Kidney (tissue), 14 donors: Measurements from ENCODE around the gene JARID2. TPM values are rescaled to one million over a fixed set of nuclear protein-coding genes. Genes with fewer than 3 reads are reported as not detected.

Experiments used
- DNase-seq, 5 donors: peaks; one replicate each; pipeline ENCODE4 v3.0.0-alpha.2; 2013 to 2020
- FAIRE-seq: peaks from 2 replicates; lab custom pipeline; 2012; peaks lifted over from hg19 to GRCh38; lab: Jason Lieb, UNC
- H3K27ac ChIP-seq, 2 donors: one replicate each; pipeline ENCODE4 v1.7.0; 2013; ENCODE audit warnings: low read depth in 2 of 2, low read length in 2 of 2, inconsistent platforms in 1 of 2
- H3K27me3 ChIP-seq: one replicate; pipeline ENCODE4 v1.7.1; 2013; ENCODE audit warnings: low read length, inconsistent platforms; ENCODE audit not compliant: control insufficient read depth, insufficient read depth
- H3K36me3 ChIP-seq, 3 donors: one replicate each; pipeline versions ENCODE4 v1.7.0 to v1.7.1; 2013; ENCODE audit warnings: low read length in 3 of 3, control low read depth in 1 of 3, inconsistent platforms in 1 of 3; ENCODE audit not compliant: insufficient read depth in 3 of 3, control insufficient read depth in 2 of 3
- H3K4me1 ChIP-seq, 3 donors: one replicate each; pipeline versions ENCODE4 v1.7.0 to v1.7.1; 2013; ENCODE audit warnings: low read length in 3 of 3, inconsistent platforms in 1 of 3, low read depth in 1 of 3; ENCODE audit not compliant: control insufficient read depth in 2 of 3, insufficient read depth in 2 of 3
- H3K4me3 ChIP-seq, 3 donors: one replicate each; pipeline versions ENCODE4 v1.7.0 to v1.8.1; 2013; ENCODE audit warnings: low read length in 3 of 3, control low read depth in 1 of 3, inconsistent platforms in 1 of 3
- H3K9ac ChIP-seq, 3 donors: one replicate each; pipeline versions ENCODE4 v1.7.0 to v1.7.1; 2013; ENCODE audit warnings: low read length in 3 of 3, control low read depth in 1 of 3, inconsistent platforms in 1 of 3
- H3K9me3 ChIP-seq, 3 donors: one replicate each; pipeline versions ENCODE4 v1.7.0 to v1.7.1; 2013; ENCODE audit warnings: low read length in 3 of 3, control low read depth in 1 of 3, inconsistent platforms in 1 of 3; ENCODE audit not compliant: control insufficient read depth in 2 of 3, insufficient read depth in 1 of 3
- intact Hi-C: fragments of 100-400 bp; cut with DNase I; formaldehyde crosslinking; loops from one replicate; pipeline ENCODE4 v1.11.1; 2022
- polyA plus RNA-seq: library from polyadenylated mRNA; stranded (reverse); fragments of 350-450 nt; fragmentation: Illumina TruSeq; extraction: RNeasy Lipid Tissue Mini Kit (QIAGEN cat#74804); gene quantifications from one replicate; pipeline ENCODE4 v1.2.3, GENCODE V29; 2014; ENCODE audit warnings: low read depth, low replicate concordance; ENCODE audit not compliant: insufficient read depth
- total RNA-seq: library from RNA; stranded (reverse); fragmentation: NEBNext Ultra II Directional; extraction: Animal tissue kit (Norgen Biotek cat#: 25700); gene quantifications from one replicate; pipeline ENCODE4 v1.2.1, GENCODE V29; 2021
- TF ChIP-seq, protein P1 (sequence below): IDR thresholded peaks from 3 replicates; pipeline ENCODE4 v1.5.1; 2012; ENCODE audit warnings: mild to moderate bottlenecking, moderate library complexity, borderline replicate concordance; ENCODE audit not compliant: insufficient read depth; ENCODE audit errors: extremely low read depth
- donor health status: control.
- donor health status: control.
- donor health status: control.
- donor health status: control.
- donor health status: control.
- donor health status: DM: yes; HTN: yes; CAD: no.
- donor health status: Normal renal cell carcinoma (clear cell type).

The JARID2 gene
- total and polyA plus RNA-seq, 2 donors from 2014 or later = 1.8 to 12.3 TPM

DNA sequence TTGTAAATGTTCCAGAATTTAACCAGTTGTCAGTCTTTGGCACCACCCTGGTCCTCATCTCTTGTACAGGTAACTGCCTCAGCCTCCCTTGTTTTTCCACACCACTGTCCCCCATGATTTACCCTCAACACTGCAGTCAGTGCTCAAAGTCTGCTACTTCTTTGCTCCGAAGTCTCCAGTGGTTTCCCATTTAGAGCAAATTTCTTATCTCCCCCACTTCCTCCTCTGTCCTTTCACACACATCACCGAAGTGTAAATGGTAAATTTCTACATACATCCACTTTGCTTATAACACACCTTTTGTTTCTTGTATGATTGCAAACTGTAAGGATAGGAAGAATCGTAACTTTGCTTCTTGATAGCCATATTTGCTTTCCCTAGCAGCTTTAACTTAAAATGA lies 115.3 kb downstream of the JARID2 start:
- Histone ChIP-seq H3K4me3 (no peak overlapping the region), H3K9ac (no peak overlapping the region), H3K36me3 (no peaks in the 10 kb centered on the region), H3K27me3 (no peaks in the 10 kb centered on the region), H3K27ac (no peak overlapping the region), H3K4me1 (peaks cover 0 to 14% (median 14%) of the 10 kb centered on the region in 3 donors), H3K9me3 (no peaks in the 10 kb centered on the region)
- DNase-seq (no peak), FAIRE-seq (no peak)
- TF ChIP-seq, protein P1, sequence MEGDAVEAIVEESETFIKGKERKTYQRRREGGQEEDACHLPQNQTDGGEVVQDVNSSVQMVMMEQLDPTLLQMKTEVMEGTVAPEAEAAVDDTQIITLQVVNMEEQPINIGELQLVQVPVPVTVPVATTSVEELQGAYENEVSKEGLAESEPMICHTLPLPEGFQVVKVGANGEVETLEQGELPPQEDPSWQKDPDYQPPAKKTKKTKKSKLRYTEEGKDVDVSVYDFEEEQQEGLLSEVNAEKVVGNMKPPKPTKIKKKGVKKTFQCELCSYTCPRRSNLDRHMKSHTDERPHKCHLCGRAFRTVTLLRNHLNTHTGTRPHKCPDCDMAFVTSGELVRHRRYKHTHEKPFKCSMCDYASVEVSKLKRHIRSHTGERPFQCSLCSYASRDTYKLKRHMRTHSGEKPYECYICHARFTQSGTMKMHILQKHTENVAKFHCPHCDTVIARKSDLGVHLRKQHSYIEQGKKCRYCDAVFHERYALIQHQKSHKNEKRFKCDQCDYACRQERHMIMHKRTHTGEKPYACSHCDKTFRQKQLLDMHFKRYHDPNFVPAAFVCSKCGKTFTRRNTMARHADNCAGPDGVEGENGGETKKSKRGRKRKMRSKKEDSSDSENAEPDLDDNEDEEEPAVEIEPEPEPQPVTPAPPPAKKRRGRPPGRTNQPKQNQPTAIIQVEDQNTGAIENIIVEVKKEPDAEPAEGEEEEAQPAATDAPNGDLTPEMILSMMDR = no peak
- intact Hi-C loops = no loop called here

GRCh38 chr6:15362274-15363160 lies 116.6 kb downstream of the JARID2 start:
- H3K4me3 ChIP-seq = no peak overlapping the region
- peaks cover 0 to 22% (median 17%) of the 10 kb centered on the region in 3 donors for H3K4me1 ChIP-seq
- TF ChIP-seq, protein P1 = no peak
- DNase-seq (no peak), FAIRE-seq (no peak)
- no peaks in the 10 kb centered on the region for H3K36me3 ChIP-seq
- H3K27ac ChIP-seq = no peak overlapping the region
- intact Hi-C loops = no loop called here
- H3K9me3 ChIP-seq = no peaks in the 10 kb centered on the region
- H3K9ac ChIP-seq = no peak overlapping the region
- H3K27me3 ChIP-seq = no peaks in the 10 kb centered on the region

DNA sequence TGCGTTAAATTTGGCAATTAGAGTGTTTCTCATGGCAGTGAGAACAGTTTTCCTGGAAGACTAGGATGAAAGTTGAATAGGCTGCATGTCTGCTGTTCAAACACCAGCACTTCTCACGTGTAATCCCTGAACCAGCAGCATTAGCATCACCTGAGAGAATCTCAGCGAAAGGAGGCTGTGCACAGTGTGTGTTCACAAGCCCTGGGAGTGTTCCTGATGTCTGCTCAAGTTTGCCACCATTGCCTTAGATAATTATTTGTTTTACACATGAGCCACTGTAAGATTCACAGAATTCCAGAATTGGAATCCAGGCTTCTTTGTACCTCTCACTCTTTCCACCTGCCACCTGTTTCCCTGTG lies 117.3 kb downstream of the JARID2 start:
- no peak for DNase-seq
- H3K27me3 ChIP-seq = no peaks in the 10 kb centered on the region
- no peak for FAIRE-seq
- H3K9me3 ChIP-seq = no peaks in the 10 kb centered on the region
- H3K36me3 ChIP-seq = no peaks in the 10 kb centered on the region
- no peak overlapping the region for H3K9ac ChIP-seq
- no peak overlapping the region for H3K27ac ChIP-seq
- intact Hi-C loops = no loop called here
- peaks cover 0 to 27% (median 17%) of the 10 kb centered on the region in 3 donors for H3K4me1 ChIP-seq
- TF ChIP-seq, protein P1 = no peak
- no peak overlapping the region for H3K4me3 ChIP-seq
